ENCODE data around the gene LCN6. TPM values are rescaled to one million over a fixed set of nuclear protein-coding genes. Genes with fewer than 3 reads are reported as not detected.

The LCN6 gene
- total and polyA plus RNA-seq, 5 experiments from 2014 or later: not detected

- no peak for DNase-seq
- Mint-ChIP-seq H3K27me3 (no peaks in the 10 kb centered on the region), H3K36me3 (peaks cover 6 to 35% (median 21%) of the 10 kb centered on the region in 3 donors), H3K4me3 (peak overlapping the region in 1 of 10 donors; percentile 16), H3K9me3 (no peaks in the 10 kb centered on the region), H3K27ac (peak overlapping the region in 1 of 10 donors; percentile 79), H3K4me1 (peaks cover 17 to 46% (median 32%) of the 10 kb centered on the region in 4 donors)
- POLR2A ChIA-PET: no interaction called here
- ATAC-seq: no peak
Observed at GRCh38 chr9:136724772-136725171, 23.6 kb downstream of the LCN6 start.

- peaks cover 6 to 35% (median 21%) of the 10 kb centered on the region in 3 donors for H3K36me3 Mint-ChIP-seq
- peak overlapping the region in 2 of 10 donors; percentile 13 to 79 for H3K27ac Mint-ChIP-seq
Observed at GRCh38 chr9:136723989-136724388, 24.3 kb downstream of the LCN6 start.

GRCh38 chr9:136723362-136723976 is 24.9 kb downstream of the LCN6 start:
- peaks cover 6 to 35% (median 21%) of the 10 kb centered on the region in 3 donors for H3K36me3 Mint-ChIP-seq
- ATAC-seq: no peak
- peaks cover 16 to 48% (median 36%) of the 10 kb centered on the region in 4 donors for H3K4me1 Mint-ChIP-seq
- POLR2A ChIA-PET: no interaction called here
- no peak overlapping the region for H3K4me3 Mint-ChIP-seq
- H3K9me3 Mint-ChIP-seq: no peaks in the 10 kb centered on the region
- no peaks in the 10 kb centered on the region for H3K27me3 Mint-ChIP-seq
- peak overlapping the region in 3 of 10 donors; percentile 47 to 79 (median 74) for H3K27ac Mint-ChIP-seq
- no peak for DNase-seq

More at GRCh38 chr9:136723989-136724388, 24.3 kb downstream of the LCN6 start:
- POLR2A ChIA-PET: no interaction called here
- ATAC-seq: no peak
- no peaks in the 10 kb centered on the region for H3K27me3 Mint-ChIP-seq
- H3K4me1 Mint-ChIP-seq: peaks cover 15 to 45% (median 33%) of the 10 kb centered on the region in 4 donors
- H3K9me3 Mint-ChIP-seq: no peaks in the 10 kb centered on the region
- no peak for DNase-seq
- H3K4me3 Mint-ChIP-seq: no peak overlapping the region

GRCh38 chr9:136722969-136723356 is 25.4 kb downstream of the LCN6 start:
- DNase-seq (no peak), ATAC-seq (no peak)
- H3K4me3 Mint-ChIP-seq: no peak overlapping the region
- no peaks in the 10 kb centered on the region for H3K9me3 Mint-ChIP-seq
- H3K27me3 Mint-ChIP-seq: no peaks in the 10 kb centered on the region
- H3K27ac Mint-ChIP-seq: no peak overlapping the region
- peaks cover 17 to 50% (median 38%) of the 10 kb centered on the region in 4 donors for H3K4me1 Mint-ChIP-seq
- H3K36me3 Mint-ChIP-seq: peaks cover 6 to 35% (median 21%) of the 10 kb centered on the region in 3 donors
- POLR2A ChIA-PET: no interaction called here

GRCh38 chr9:136722093-136722968 is 26.0 kb downstream of the LCN6 start:
- H3K4me1 Mint-ChIP-seq: peaks cover 15 to 47% (median 36%) of the 10 kb centered on the region in 4 donors
- no peaks in the 10 kb centered on the region for H3K27me3 Mint-ChIP-seq
- no peak overlapping the region for H3K4me3 Mint-ChIP-seq
- H3K36me3 Mint-ChIP-seq: peaks cover 6 to 35% (median 21%) of the 10 kb centered on the region in 3 donors
- H3K9me3 Mint-ChIP-seq: no peaks in the 10 kb centered on the region
- ATAC-seq (no peak), DNase-seq (no peak)
- no peak overlapping the region for H3K27ac Mint-ChIP-seq
- POLR2A ChIA-PET: interaction anchor here (0.8 to 1.2 kb wide), 2 partner anchors 9 to 26 kb away, joined by 3 read pairs; no protein-coding TSS in a partner anchor

- Mint-ChIP-seq H3K27ac (peak overlapping the region in 2 of 10 donors; percentile 20 to 34), H3K9me3 (no peaks in the 10 kb centered on the region)
- DNase-seq: no peak
Observed at GRCh38 chr9:136721339-136722092, 26.8 kb downstream of the LCN6 start.

GRCh38 chr9:136720898-136721338 is 27.4 kb downstream of the LCN6 start:
- POLR2A ChIA-PET: interaction anchor here (1.2 kb wide), 1 partner anchor 25 kb away, joined by 3 read pairs; no protein-coding TSS in a partner anchor
- no peaks in the 10 kb centered on the region for H3K9me3 Mint-ChIP-seq
- peak overlapping the region in 1 of 10 donors; percentile 34 for H3K27ac Mint-ChIP-seq
- peaks cover 0 to 4% (median 1%) of the 10 kb centered on the region in 5 donors for H3K27me3 Mint-ChIP-seq
- ATAC-seq (no peak), DNase-seq (no peak)
- H3K4me1 Mint-ChIP-seq: peaks cover 10 to 35% (median 25%) of the 10 kb centered on the region in 4 donors
- H3K4me3 Mint-ChIP-seq: no peak overlapping the region
- H3K36me3 Mint-ChIP-seq: peaks cover 0 to 27% (median 11%) of the 10 kb centered on the region in 3 donors

More at GRCh38 chr9:136721339-136722092, 26.8 kb downstream of the LCN6 start:
- Mint-ChIP-seq H3K4me1 (peaks cover 11 to 41% (median 29%) of the 10 kb centered on the region in 4 donors), H3K36me3 (peaks cover 1 to 33% (median 17%) of the 10 kb centered on the region in 3 donors), H3K4me3 (no peak overlapping the region), H3K27me3 (no peaks in the 10 kb centered on the region)
- no peak for ATAC-seq
- POLR2A ChIA-PET: interaction anchor here (0.8 to 1.2 kb wide), 2 partner anchors 8 to 25 kb away, joined by 3 read pairs; no protein-coding TSS in a partner anchor

GRCh38 chr9:136720251-136720897 is 28.0 kb downstream of the LCN6 start:
- H3K4me1 Mint-ChIP-seq: peaks cover 11 to 30% (median 23%) of the 10 kb centered on the region in 4 donors
- H3K27ac Mint-ChIP-seq: no peak overlapping the region
- H3K9me3 Mint-ChIP-seq: no peaks in the 10 kb centered on the region
- H3K36me3 Mint-ChIP-seq: peaks cover 0 to 21% (median 9%) of the 10 kb centered on the region in 3 donors
- H3K27me3 Mint-ChIP-seq: peaks cover 0 to 9% (median 4%) of the 10 kb centered on the region in 5 donors
- ATAC-seq (no peak), DNase-seq (no peak)
- no peak overlapping the region for H3K4me3 Mint-ChIP-seq
- POLR2A ChIA-PET: no interaction called here

- DNase-seq (peak in 1 of 10 donors; percentile 24), ATAC-seq (peak; percentile 16 to 67)
- H3K27ac Mint-ChIP-seq: no peak overlapping the region
- peaks cover 0 to 11% (median 4%) of the 10 kb centered on the region in 3 donors for H3K36me3 Mint-ChIP-seq
- H3K27me3 Mint-ChIP-seq: peaks cover 0 to 11% (median 7%) of the 10 kb centered on the region in 5 donors
- H3K4me3 Mint-ChIP-seq: peak overlapping the region in 2 of 10 donors; percentile 5 to 29
- peaks cover 10 to 26% (median 19%) of the 10 kb centered on the region in 4 donors for H3K4me1 Mint-ChIP-seq
- no peaks in the 10 kb centered on the region for H3K9me3 Mint-ChIP-seq
- POLR2A ChIA-PET: interaction anchor here (0.9 to 1.5 kb wide), 2 partner anchors 8 to 16 kb away, joined by 3 to 12 read pairs; no protein-coding TSS in a partner anchor
Observed at GRCh38 chr9:136719195-136719880, 29.0 kb downstream of the LCN6 start.

- H3K9me3 Mint-ChIP-seq: no peaks in the 10 kb centered on the region
- peaks cover 0 to 3% (median 0%) of the 10 kb centered on the region in 3 donors for H3K36me3 Mint-ChIP-seq
- peaks cover 6 to 23% (median 12%) of the 10 kb centered on the region in 4 donors for H3K4me1 Mint-ChIP-seq
- H3K4me3 Mint-ChIP-seq: peak overlapping the region in 2 of 10 donors; percentile 24 to 29
- no peak overlapping the region for H3K27ac Mint-ChIP-seq
- POLR2A ChIA-PET: interaction anchor here (0.9 to 1.5 kb wide), 2 partner anchors 9 to 16 kb away, joined by 3 to 12 read pairs; no protein-coding TSS in a partner anchor
- DNase-seq (no peak), ATAC-seq (no peak)
- peaks cover 0 to 18% (median 14%) of the 10 kb centered on the region in 5 donors for H3K27me3 Mint-ChIP-seq
Observed at GRCh38 chr9:136718345-136719194, 29.8 kb downstream of the LCN6 start.

All from naive thymus-derived CD8-positive, alpha-beta T cell (primary cell).